Amniotic epithelial cell (primary cell): ENCODE results near the gene KCNJ3.
"Not testable (repeated sequence)": the region's sequence is repeated elsewhere in the genome, so short reads cannot be mapped to it uniquely, and the experiment has no call there.

ENCODE experiments used
- DNase-seq: peaks from one replicate; pipeline ENCODE4 v3.0.0-alpha.2; 2010; ENCODE audit warnings: low read depth

Gene KCNJ3

DNA sequence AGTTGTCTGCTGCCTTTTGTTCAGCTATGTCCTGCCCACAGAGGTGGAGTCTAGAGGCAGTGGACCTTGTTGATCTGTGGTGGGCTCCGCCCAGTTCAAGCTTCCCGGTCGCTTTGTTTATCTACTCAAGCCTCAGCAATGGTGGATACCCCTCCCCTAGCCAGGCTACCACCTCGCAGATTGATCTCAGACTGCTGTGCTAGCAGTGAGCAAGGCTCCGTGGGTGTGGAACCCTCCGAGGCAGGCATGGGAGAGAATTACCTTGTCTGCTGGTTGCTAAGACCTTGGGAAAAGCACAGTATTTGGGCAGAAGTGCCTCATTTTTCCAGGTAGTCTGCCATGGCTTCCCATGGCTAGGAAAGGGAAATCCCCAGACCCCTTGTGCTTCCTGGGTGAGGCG, 146.0 kb downstream of the KCNJ3 start:
- no peak for DNase-seq

- no peak for DNase-seq
Measured at GRCh38 chr2:154846842-154847241, 148.3 kb downstream of the KCNJ3 start.

DNA sequence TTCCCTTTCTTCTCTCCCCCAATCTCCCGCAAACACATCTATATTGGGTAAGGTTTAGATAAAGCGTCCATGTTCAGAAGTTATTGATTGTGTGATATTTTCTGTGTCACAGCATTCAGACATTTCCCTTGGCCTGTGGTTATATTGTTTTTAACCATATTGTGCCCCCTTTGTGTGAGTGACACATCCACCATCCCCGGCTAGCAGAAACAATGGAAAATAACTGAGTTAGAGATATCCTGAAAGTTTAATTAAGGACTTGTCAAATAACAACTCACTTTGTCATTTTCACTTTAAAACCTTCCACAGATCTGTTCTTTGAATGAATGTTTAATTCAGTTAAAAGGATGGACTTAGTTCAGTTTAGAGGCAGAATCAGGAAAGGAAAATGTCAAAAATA, 151.0 kb downstream of the KCNJ3 start:
- DNase-seq, result no peak

GRCh38 chr2:154850532-154850931, 152.0 kb downstream of the KCNJ3 start:
- no peak for DNase-seq

GRCh38 chr2:154855138-154855537, 156.6 kb downstream of the KCNJ3 start:
- DNase-seq, result no peak

- not testable (repeated sequence) for DNase-seq
Measured at GRCh38 chr2:154867151-154867550, 168.7 kb downstream of the KCNJ3 start.

DNA sequence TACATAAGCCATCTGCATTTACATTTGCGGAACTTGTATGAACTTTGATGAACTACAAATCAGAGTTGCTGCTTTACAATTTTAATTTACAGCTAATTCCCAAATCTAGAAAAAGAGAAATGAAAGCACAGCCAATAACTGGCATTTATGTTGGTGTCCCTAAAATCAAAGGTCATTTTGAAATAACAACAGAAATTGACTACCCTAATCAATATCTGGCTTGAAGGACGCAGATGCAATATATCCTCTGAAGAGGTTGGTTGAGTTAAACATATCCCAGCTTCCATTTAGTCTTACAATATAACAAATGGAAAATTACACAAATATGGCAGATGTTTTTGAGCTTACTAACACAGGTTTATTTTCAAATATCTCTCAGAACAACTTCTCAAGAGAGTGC, 177.5 kb downstream of the KCNJ3 start:
- no peak for DNase-seq

DNA sequence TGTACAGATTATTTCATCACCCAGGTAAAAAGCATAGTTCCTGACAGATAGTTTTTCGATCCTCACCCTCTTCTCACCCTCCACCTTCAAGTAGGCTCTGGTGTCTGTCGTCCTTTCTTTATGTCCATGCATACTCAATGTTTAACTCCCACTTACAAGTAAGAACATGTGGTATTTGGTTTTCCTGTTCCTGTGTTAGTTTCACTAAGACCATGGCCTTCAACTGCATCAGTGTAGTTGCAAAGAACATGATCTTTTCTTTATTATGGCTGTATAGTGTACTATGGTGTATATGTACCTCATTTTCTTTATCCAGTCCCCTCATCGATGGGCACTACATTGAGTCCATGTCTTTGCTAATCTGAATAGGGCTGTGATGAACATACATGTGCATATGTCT, 184.2 kb downstream of the KCNJ3 start:
- no peak for DNase-seq

DNA sequence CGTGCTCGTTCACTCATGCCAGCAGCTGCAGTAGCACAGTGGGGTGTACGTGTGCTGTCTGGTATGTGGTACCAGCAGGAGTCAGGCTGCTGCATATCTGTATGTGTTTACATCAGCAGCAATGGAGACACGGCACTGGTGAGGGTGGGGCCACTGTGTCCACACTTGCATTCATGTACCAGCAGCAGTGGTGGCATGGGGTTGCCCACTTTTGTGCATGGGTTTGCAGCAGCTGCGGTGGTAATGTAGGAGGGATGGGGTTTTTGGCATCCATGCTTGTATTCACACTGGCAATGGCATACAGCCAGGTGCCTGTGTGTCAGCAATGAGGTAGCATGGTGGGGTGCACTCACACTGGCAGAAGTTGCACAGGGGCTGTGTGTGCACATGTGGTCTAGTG, 187.8 kb downstream of the KCNJ3 start:
- DNase-seq, result no peak

DNA sequence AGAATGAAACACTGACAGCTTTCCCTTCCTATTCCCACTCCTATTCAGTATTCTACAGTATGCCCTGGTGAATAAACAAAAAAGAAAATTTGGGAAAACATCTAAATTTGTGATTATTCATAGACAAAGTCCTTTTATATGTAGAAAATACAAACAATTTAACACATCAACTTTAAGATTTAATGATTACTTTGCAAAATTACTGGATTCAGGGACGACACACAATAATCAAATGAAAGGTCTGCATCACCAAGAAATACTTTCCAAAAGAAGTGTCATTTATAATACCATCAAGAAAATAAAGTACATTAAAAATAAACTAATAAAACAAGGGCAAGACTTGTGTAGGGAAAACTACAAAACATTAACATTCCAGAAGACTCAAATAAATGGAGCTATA, 199.8 kb downstream of the KCNJ3 start:
- DNase-seq, result no peak

- DNase-seq, result no peak
Measured at GRCh38 chr2:154901063-154901462, 202.6 kb downstream of the KCNJ3 start.
